EL (cell line): ENCODE measurements around the gene CDC5L.

Experiments used
- DNase-seq: peaks from one replicate; pipeline ENCODE4 v3.0.0-alpha.2; 2016

Gene CDC5L

DNA sequence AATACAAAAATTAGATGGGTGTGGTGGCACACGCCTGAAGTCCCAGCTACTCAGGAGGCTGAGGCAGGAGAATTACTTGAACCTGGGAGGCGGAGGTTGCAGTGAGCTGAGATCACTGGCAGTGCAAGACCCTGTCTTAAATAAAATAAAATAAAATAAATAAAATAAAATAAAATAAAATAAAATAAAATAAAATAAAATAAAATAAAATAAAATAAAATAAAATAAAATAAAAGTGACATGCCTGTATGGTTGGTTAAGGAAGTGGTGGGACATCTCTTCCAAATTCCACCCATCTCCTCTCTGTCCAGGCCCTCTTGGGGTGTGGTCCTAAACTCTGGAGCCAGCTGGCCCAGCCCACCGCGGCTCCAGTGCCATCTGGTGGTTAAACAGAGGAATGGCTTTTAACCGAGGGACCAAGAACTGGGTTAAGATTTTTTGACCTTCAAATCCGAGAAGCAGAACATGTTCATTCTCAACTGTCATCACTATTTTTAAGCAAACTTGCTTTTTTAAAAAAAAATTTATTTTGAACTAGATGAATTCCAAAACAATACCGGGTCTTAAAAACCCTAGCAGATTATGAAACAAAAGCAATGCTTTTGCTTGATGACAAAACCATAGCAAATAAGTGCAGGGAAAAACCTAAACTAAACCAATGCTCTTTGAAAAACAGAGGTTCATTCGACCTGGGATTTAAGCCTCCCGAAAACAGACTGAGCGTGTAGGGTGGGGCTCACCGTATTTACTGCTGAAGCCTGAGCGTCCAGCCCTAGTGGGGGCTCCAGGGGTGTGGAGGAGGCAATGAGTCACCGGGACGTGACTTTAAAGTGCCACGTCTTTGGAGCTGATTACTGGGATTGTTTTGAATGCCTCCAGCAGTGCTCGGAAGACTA lies 68.8 kb downstream of the CDC5L start:
- peak; percentile 78 for DNase-seq

GRCh38 chr6:44456966-44457292 lies 69.4 kb downstream of the CDC5L start:
- no peak for DNase-seq

- no peak for DNase-seq
These were observed 70.1 kb downstream of the CDC5L start for GRCh38 chr6:44457596-44457995.

- DNase-seq = no peak
These were observed 71.0 kb downstream of the CDC5L start for GRCh38 chr6:44458551-44458950.

- no peak for DNase-seq
These were observed 74.8 kb downstream of the CDC5L start for GRCh38 chr6:44462335-44462734.

GRCh38 chr6:44462797-44463727 lies 75.6 kb downstream of the CDC5L start:
- DNase-seq = no peak

- DNase-seq = no peak
These were observed 76.4 kb downstream of the CDC5L start for GRCh38 chr6:44463728-44464450.

DNA sequence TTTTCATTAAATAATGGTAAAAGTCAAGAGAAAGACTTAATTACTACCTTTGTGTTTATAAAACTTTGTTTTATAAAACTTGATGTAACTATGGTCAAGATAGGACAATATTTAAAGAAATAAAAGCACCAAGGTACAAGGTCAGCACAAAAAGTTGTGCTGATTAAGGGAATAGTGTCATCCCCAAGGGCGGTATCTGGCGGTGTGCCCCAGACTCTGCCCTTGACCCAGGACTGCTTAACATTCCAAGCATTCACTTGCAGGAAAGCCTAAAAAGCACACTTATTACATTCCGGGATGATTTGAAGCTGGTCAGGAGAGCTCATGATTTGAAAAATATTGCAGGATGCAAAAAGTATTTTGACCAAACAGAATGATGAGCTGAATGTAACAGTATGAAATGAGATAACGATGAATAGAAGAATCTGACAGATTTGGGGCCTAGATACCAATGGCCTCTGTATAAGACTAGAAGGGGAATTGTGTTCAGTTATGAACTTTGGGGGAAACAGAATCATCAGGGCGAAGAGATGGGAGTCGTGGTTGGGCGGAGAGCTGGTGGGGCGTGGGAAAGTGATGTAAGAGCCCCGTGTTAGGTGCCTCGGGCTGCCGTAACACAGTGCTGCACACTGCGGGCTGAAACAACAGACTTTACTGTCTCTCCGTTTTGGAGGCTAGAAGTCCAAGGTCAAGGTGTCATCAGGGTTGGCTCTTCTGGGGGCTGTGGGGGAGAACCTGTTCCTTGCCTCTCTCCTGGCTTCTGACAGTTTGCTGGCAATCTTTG lies 77.2 kb downstream of the CDC5L start:
- peak; percentile 85 for DNase-seq

GRCh38 chr6:44466955-44467354 lies 79.4 kb downstream of the CDC5L start:
- DNase-seq = no peak

- DNase-seq = no peak
These were observed 81.3 kb downstream of the CDC5L start for GRCh38 chr6:44468835-44469234.

GRCh38 chr6:44470115-44470464 lies 82.6 kb downstream of the CDC5L start:
- no peak for DNase-seq

DNA sequence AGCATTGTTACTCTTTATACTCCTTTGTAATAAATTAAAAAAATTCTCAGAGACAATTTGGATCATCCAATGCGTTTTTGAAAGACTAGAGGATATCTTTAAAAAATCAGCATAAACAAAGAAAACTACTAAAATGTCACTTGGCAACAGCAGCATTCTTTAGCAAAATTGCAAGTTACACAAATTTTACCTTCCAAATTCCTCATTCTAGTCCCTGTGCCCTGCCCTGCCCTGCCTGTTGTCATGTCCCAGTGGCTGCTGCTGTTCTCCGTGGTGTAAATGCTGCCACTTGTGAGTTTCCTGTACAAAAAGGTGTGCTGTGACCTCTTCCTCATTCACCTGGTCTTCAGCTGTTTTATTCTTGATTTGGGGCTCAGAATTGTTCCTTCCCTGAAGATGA lies 83.2 kb downstream of the CDC5L start:
- no peak for DNase-seq

DNA sequence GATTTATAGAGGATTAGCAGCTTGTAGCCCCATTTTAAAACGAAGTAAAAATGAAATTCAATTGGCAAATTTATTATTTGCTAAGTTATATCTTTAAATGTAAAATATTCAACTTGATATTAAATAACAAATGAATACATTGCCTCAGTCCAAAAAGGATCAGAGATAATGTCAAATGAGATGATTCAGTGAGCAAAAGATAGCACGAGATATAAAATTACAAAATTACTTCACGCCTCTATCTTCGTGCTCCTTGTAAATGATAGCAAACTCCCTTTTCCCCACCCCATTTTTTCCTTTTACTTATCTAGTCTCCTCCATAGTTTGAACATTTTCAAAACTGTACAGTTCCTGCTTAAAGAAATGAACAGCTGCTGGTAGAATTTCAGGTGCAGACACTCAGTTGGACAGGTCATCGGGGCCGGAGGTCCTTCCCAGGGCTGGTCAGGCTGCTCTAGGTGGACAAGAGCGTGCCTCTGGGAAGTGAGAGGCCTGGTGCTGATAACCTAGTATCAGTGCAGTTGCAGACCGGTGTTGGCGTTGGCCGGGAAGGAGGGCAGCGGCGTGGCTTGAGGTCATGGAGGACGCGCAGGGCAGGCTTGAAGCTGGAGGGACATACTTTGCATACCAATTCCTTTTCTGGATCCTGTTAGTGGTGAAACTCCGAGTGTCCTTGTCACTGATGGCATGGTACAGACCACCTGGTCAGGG lies 83.9 kb downstream of the CDC5L start:
- DNase-seq = no peak

GRCh38 chr6:44472250-44472945 lies 84.9 kb downstream of the CDC5L start:
- DNase-seq = no peak

- DNase-seq = no peak
These were observed 86.1 kb downstream of the CDC5L start for GRCh38 chr6:44473393-44474189.

- no peak for DNase-seq
These were observed 86.7 kb downstream of the CDC5L start for GRCh38 chr6:44474190-44474631.

DNA sequence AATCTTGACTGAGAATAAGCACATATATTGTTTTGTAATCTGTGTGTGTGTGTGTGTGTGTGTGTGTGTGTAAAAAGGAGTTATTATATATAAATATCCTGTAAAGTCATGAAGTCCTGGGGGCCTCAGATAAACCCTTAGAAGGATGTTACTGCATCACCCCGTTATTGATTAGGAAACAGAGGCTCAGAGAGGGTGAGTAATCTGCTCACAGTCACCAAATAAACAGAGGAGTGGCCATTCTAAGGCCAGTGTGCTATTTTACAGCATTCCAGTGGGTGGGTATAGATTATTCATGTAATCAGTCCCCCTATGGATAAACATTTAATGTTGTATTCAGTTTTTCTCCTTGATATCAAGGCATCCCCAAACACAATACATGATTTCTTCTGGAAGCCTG lies 87.1 kb downstream of the CDC5L start:
- no peak for DNase-seq

- DNase-seq = no peak
These were observed 87.9 kb downstream of the CDC5L start for GRCh38 chr6:44475417-44475778.

DNA sequence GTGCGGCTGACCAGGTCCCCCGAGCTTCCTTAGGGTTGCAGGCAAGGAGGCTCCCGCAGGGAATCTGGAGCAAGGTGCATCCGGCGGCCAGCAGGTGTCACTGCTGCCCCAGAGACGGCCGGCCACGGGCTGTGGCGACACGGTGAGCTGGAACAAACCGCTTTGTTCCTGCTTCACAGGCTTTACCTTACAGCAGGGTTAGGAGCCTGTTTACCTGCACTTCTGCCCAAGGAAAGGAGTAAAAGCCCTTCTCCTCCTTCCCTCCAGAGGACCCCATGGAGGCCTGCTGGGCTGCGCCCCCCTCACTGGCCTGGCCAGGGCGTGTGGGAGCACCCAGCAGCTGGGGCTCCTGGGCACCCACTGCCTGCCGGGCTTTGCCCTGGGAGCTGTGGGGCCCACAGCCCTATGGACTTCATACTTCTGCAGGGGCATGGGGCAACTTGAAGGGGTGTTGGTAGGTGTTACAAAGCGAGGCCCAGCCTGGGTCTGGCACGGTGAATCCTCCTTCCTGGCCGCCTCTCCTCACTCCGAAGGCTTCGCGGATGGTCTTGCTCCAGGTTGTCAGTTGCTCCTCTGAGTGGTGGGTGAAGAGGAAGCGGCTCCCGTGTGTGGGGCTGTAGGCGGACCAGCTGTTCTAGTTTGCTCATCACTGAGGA lies 88.4 kb downstream of the CDC5L start:
- DNase-seq = peak; percentile 75

- DNase-seq = no peak
These were observed 89.3 kb downstream of the CDC5L start for GRCh38 chr6:44476849-44477248.
